Measurements from ENCODE around the gene KIF21B. TPM values are rescaled to one million over a fixed set of nuclear protein-coding genes. Genes with fewer than 3 reads are reported as not detected.

Gene KIF21B
- total RNA-seq, 4 donors from 2014 or later = 0.89 to 1.5 (median 1.1) TPM

DNA sequence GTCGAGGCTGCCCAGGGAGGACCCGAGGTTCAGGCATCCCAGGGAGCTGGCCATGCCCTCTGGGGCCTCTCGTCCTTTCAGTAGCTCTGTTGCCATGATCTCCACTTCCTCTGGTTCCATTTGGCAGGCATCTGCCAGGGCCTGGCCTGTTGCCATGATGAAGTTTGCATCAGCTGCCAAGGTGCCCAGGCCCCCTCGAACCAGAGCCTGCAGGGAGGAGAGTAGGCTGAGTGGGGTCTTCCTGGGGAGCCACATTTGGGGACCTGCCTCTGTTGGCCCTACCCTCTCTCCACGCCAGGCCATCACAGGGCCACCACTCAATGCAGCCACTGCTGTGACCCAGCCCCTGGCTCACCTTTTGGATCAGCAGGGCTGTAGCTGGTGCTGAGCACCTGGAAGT lies 16.4 kb upstream of the KIF21B start:
- 54 to 84% methylated on average over 4 to 5 of the region's 5 CpGs for WGBS, 2 donors
- Histone ChIP-seq H3K4me1 (peaks cover 0 to 4% of the 10 kb centered on the region in 2 donors), H3K27ac (no peak overlapping the region), H3K9me3 (no peaks in the 10 kb centered on the region), H3K4me3 (replicated peaks in 1 of 3) (no peak overlapping the region), H3K27me3 (no peaks in the 10 kb centered on the region), H3K36me3 (no peaks in the 10 kb centered on the region)
- no peak for DNase-seq
- no peak for TF ChIP-seq POLR2A (IDR thresholded peaks at IDR 0.05)
- TF ChIP-seq, protein P1, sequence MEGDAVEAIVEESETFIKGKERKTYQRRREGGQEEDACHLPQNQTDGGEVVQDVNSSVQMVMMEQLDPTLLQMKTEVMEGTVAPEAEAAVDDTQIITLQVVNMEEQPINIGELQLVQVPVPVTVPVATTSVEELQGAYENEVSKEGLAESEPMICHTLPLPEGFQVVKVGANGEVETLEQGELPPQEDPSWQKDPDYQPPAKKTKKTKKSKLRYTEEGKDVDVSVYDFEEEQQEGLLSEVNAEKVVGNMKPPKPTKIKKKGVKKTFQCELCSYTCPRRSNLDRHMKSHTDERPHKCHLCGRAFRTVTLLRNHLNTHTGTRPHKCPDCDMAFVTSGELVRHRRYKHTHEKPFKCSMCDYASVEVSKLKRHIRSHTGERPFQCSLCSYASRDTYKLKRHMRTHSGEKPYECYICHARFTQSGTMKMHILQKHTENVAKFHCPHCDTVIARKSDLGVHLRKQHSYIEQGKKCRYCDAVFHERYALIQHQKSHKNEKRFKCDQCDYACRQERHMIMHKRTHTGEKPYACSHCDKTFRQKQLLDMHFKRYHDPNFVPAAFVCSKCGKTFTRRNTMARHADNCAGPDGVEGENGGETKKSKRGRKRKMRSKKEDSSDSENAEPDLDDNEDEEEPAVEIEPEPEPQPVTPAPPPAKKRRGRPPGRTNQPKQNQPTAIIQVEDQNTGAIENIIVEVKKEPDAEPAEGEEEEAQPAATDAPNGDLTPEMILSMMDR (IDR thresholded peaks at IDR 0.05) = no peak
- intact Hi-C loops (cut with DNase I) = no loop called here

- Histone ChIP-seq H3K4me1 (peaks cover 0 to 4% of the 10 kb centered on the region in 2 donors), H3K36me3 (no peaks in the 10 kb centered on the region), H3K27ac (no peak overlapping the region), H3K4me3 (replicated peaks in 1 of 3) (no peak overlapping the region), H3K9me3 (no peaks in the 10 kb centered on the region), H3K27me3 (no peaks in the 10 kb centered on the region)
- DNase-seq = no peak
- intact Hi-C loops (cut with DNase I) = no loop called here
- no peak for TF ChIP-seq POLR2A (IDR thresholded peaks at IDR 0.05)
- TF ChIP-seq, protein P1 (IDR thresholded peaks at IDR 0.05) = no peak
- 80 to 94% methylated on average over 2 of the region's 2 CpGs for WGBS, 2 donors
Observed at GRCh38 chr1:201039418-201039817, 15.9 kb upstream of the KIF21B start.

DNA sequence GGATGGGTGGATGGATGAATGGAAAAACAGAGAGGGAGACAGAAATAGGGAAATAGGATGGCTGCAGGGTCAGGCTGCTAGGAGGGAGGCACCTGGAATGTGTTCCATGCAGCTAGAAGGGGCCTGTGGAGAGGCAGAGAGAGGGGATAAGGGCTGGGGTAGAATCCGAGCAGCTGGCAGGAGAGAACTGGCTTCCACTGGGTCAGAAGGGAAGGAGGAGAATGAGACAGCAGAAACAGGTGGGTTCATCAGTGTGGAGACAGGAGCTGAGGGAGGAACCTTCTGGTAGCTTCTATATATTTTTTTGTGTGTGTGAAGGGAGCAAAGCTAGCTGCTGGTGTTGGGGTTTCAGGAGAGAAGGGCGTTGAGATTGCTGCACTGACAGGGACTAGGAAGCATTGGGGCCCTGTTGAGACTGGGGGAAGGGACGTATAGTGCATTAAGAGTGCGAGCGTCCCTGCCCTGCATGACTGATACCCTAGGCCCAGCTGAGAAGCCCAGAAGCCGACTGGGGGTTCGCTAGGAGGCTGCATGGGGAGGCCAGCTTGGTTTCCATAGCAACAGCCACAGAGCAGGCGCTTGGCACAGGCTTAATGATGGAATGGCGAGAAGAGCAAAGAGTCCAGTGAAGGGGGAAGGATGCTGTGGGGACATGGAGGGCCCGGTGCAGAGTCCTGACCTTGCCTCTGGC lies 14.8 kb upstream of the KIF21B start:
- intact Hi-C loops (cut with DNase I) = no loop called here
- Histone ChIP-seq H3K9me3 (no peaks in the 10 kb centered on the region), H3K27ac (no peak overlapping the region), H3K4me1 (peaks cover 0 to 4% of the 10 kb centered on the region in 2 donors), H3K36me3 (no peaks in the 10 kb centered on the region), H3K4me3 (replicated peaks in 1 of 3) (no peak overlapping the region), H3K27me3 (no peaks in the 10 kb centered on the region)
- TF ChIP-seq, protein P1 (IDR thresholded peaks at IDR 0.05) = no peak
- no peak for TF ChIP-seq POLR2A (IDR thresholded peaks at IDR 0.05)
- no peak for DNase-seq
- 93% methylated on average over 10 of the region's 10 CpGs for WGBS, 2 donors

DNA sequence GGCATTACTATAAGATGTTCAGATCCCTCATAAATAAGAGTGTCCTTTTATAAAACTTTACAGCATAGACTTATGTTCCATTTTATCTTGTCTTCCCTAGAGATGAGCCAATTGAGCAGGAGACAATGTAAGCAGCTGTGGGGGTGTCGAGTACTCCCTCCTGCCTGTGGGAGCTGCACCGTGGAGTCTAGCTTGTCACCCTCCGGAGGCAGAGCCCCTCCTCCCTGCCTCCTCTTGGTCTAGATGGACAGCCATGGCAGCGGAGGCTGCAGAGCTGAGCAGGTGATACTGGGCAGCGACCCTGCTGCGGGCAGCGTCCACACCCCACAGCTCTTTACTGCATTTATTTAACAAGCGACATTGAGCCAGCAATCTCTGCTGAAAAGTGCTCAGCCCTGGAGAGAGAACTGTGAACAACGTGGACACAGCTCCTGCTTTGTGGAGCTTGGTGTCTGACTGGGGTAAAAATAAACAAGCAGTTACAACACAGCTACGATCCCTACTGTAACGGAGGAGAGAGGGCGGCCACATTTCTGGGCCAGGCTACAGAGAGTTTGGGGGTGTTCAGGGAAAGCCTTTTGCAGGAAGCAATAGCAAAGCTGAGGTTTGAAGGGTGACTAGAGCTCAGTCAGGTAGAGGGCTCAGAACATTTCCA lies 12.8 kb upstream of the KIF21B start:
- intact Hi-C loops (cut with DNase I) = no loop called here
- Histone ChIP-seq H3K27ac (no peak overlapping the region), H3K36me3 (no peaks in the 10 kb centered on the region), H3K4me1 (peaks cover 0 to 4% of the 10 kb centered on the region in 2 donors), H3K9me3 (no peaks in the 10 kb centered on the region), H3K27me3 (no peaks in the 10 kb centered on the region), H3K4me3 (replicated peaks in 1 of 3) (no peak overlapping the region)
- DNase-seq = no peak
- WGBS, 2 donors = 36 to 43% methylated on average over 11 to 12 of the region's 12 CpGs
- no peak for TF ChIP-seq POLR2A (IDR thresholded peaks at IDR 0.05)
- TF ChIP-seq, protein P1 (IDR thresholded peaks at IDR 0.05) = no peak

DNA sequence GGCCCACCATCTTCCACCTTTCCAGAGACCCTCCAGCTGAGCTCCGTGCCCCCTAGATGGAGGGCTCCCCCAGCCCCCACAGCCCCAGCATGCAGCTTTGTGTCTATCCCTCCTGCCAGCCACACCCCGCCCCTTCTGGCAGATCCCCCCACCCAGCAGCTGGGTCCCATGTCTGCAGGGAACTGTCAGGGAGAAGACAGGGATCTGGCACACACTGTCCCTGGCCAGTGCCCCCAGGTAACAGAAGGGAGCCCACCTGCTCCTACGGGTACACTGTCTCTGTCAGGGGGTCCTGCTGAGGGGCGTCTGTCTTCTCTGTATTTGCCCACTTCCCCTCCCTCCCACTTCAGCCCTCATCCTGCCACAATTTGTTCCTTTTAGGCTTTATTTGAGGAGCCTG lies 11.2 kb upstream of the KIF21B start:
- intact Hi-C loops (cut with DNase I) = no loop called here
- H3K27ac ChIP-seq = no peak overlapping the region
- H3K36me3 ChIP-seq = no peaks in the 10 kb centered on the region
- no peaks in the 10 kb centered on the region for H3K9me3 ChIP-seq
- H3K4me3 ChIP-seq (replicated peaks in 1 of 3) = no peak overlapping the region
- H3K4me1 ChIP-seq = peaks cover 0 to 4% of the 10 kb centered on the region in 2 donors
- no peak for DNase-seq
- no peaks in the 10 kb centered on the region for H3K27me3 ChIP-seq
- 80 to 89% methylated on average over 4 of the region's 4 CpGs for WGBS, 2 donors
- TF ChIP-seq POLR2A (IDR thresholded peaks at IDR 0.05) = no peak
- TF ChIP-seq, protein P1 (IDR thresholded peaks at IDR 0.05) = no peak

All from thyroid gland (tissue), 4 donors.